ENCODE data around the gene MYO15A.

MYO15A gene

GRCh38 chr17:18225642-18226283 is 117.2 kb downstream of the MYO15A start:
- no peak for DNase-seq

GRCh38 chr17:18226284-18226945 is 117.9 kb downstream of the MYO15A start:
- no peak for DNase-seq

DNA sequence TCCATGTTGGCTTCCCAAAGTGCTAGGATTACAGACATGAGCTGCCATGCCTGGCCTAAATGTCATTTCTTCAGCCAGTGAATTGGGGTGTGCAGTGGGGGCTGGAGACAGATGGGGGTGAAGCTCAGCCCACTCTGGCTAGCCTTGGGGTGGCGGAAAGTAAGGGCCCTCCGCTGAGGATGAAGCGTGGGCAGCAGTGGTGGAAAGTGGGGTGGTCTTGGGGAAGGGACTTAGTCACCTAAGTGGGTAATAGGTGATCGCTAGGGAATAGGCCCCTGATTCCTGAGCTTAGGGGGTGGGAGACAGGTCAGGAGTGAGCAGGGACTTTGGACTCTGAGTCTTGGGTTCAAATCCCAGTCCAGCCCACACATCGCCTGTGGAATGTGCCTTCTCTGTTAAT is 119.1 kb downstream of the MYO15A start:
- no peak for DNase-seq

DNA sequence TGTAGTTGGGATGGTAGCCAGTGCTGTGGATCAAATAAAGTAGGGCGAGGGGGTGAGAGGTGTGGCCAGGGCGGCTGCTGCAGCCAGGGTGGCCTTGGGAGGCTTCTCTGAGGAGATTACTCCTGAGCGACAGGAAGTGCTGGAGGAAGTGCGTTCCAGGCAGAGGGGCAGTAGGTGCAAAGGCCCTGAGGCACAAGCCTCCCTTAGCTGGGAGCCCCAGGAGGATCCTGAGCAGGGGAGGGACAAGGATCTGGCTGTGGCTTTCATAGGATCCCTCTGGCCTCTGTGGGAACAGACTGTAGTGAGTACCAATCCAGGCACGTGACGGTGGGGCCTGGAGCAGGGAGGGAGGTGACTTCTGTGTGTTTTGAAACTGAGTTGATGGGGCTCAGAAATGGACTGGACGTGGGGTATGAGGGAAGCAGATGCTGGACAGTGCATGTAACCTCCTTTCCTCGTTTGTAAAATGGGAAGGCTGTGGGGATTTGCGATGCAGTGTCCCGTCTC is 119.7 kb downstream of the MYO15A start:
- no peak for DNase-seq

- no peak for DNase-seq
Measured at GRCh38 chr17:18229254-18229653, 120.7 kb downstream of the MYO15A start.
